GM23338 (cell line): ENCODE data around the gene FER. TPM values are rescaled to one million over a fixed set of nuclear protein-coding genes. Genes with fewer than 3 reads are reported as not detected.

Experiments
- ATAC-seq: fragments of 200-7000 bp; cut with Tn5 transposase; 3 replicates; pipeline ENCODE4 v1.9.1; 2020
- DNase-seq: peaks from one replicate; pipeline ENCODE4 v3.0.0-alpha.2; 2015; ENCODE audit warnings: low spot score
- H2AFZ ChIP-seq: fragments of 200-600 bp; sonication (generic); 2 replicates; pipeline ENCODE4 v1.8.0; 2016; ENCODE audit warnings: antibody characterized with exemption, mild to moderate bottlenecking, moderate library complexity
- H3F3A ChIP-seq: fragments of 200-600 bp; sonication (generic); replicated peaks from 2 replicates; pipeline ENCODE4 v1.8.0; 2017; ENCODE audit warnings: antibody characterized with exemption, mixed run types, low read depth
- H3K27ac ChIP-seq: fragments of 200-600 bp; sonication (generic); 2 replicates; pipeline ENCODE4 v1.6.1; 2016; ENCODE audit warnings: low read depth
- H3K27me3 ChIP-seq: fragments of 200-600 bp; sonication (generic); 2 replicates; pipeline ENCODE4 v1.8.0; 2016; ENCODE audit warnings: mild to moderate bottlenecking, mixed run types, moderate library complexity; ENCODE audit not compliant: insufficient read depth
- H3K36me3 ChIP-seq: fragments of 200-600 bp; sonication (generic); 2 replicates; pipeline ENCODE4 v1.8.0; 2016; ENCODE audit warnings: mild to moderate bottlenecking; ENCODE audit not compliant: insufficient read depth
- H3K4me1 ChIP-seq: fragments of 200-600 bp; sonication (generic); 2 replicates; pipeline ENCODE4 v1.8.0; 2016; ENCODE audit warnings: mild to moderate bottlenecking, moderate library complexity; ENCODE audit not compliant: insufficient read depth
- H3K4me2 ChIP-seq: fragments of 200-600 bp; sonication (generic); 2 replicates; pipeline ENCODE4 v1.7.1; 2017; ENCODE audit warnings: mixed run types
- H3K4me3 ChIP-seq: fragments of 200-600 bp; sonication (generic); 2 replicates; pipeline ENCODE4 v1.6.1; 2016; ENCODE audit warnings: mixed run types
- H3K79me2 ChIP-seq: fragments of 200-600 bp; sonication (generic); replicated peaks from 2 replicates; pipeline ENCODE4 v1.8.0; 2017; ENCODE audit warnings: mild to moderate bottlenecking; ENCODE audit not compliant: insufficient read depth
- H3K9me2 ChIP-seq: fragments of 200-600 bp; sonication (generic); 2 replicates; pipeline ENCODE4 v1.8.0; 2017; ENCODE audit not compliant: insufficient read depth
- H4K20me1 ChIP-seq: fragments of 200-600 bp; sonication (generic); replicated peaks from 2 replicates; pipeline ENCODE4 v1.8.0; 2017; ENCODE audit warnings: mild to moderate bottlenecking; ENCODE audit not compliant: insufficient read depth
- H3K27ac Mint-ChIP-seq: 2 replicates; pipeline ENCODE4 v1.8.0; 2020; ENCODE audit warnings: inconsistent platforms, mild to moderate bottlenecking, moderate library complexity, mixed read lengths
- H3K27me3 Mint-ChIP-seq: 3 replicates; pipeline ENCODE4 v1.8.0; 2022; ENCODE audit warnings: low read depth, mild to moderate bottlenecking, moderate library complexity, mixed read lengths, inconsistent platforms; ENCODE audit not compliant: insufficient read depth, poor library complexity
- H3K36me3 Mint-ChIP-seq: 3 replicates; pipeline ENCODE4 v1.8.0; 2021; ENCODE audit warnings: low read depth, mild to moderate bottlenecking, inconsistent platforms, moderate library complexity, mixed read lengths
- H3K4me1 Mint-ChIP-seq: 3 replicates; pipeline ENCODE4 v1.8.0; 2020; ENCODE audit warnings: mild to moderate bottlenecking, inconsistent platforms, mixed read lengths
- H3K4me3 Mint-ChIP-seq: 3 replicates; pipeline ENCODE4 v1.8.0; 2021; ENCODE audit warnings: moderate library complexity, mild to moderate bottlenecking, inconsistent platforms, mixed read lengths
- H3K9me3 Mint-ChIP-seq: 3 replicates; pipeline ENCODE4 v1.8.0; 2020; ENCODE audit warnings: moderate library complexity, mild to moderate bottlenecking, inconsistent platforms, mixed read lengths
- CREB1 ChIP-seq: fragments of 250-450 bp; sonication (Bioruptor Pico); IDR thresholded peaks from 2 replicates; pipeline ENCODE4 v1.5.0; 2020; ENCODE audit warnings: low read depth, mild to moderate bottlenecking, moderate library complexity
- EZH2 ChIP-seq: fragments of 200-600 bp; sonication (generic); IDR thresholded peaks from one replicate; pipeline ENCODE4 v1.8.0; 2017; ENCODE audit warnings: antibody characterized with exemption, mild to moderate bottlenecking, low read depth; ENCODE audit not compliant: unreplicated experiment
- NANOG ChIP-seq: IDR thresholded peaks from 2 replicates; pipeline ENCODE4 v1.6.1; 2016; ENCODE audit warnings: antibody characterized with exemption, borderline replicate concordance
- POLR2AphosphoS5 ChIP-seq: IDR thresholded peaks from 2 replicates; pipeline ENCODE4 v1.6.1; 2016; ENCODE audit warnings: antibody characterized with exemption, low read depth
- ZNF114 ChIP-seq: fragments of 250-450 bp; sonication (Bioruptor Pico); IDR thresholded peaks from 2 replicates; pipeline ENCODE4 v1.5.0; 2020; ENCODE audit warnings: mild to moderate bottlenecking, moderate library complexity
- polyA plus RNA-seq: library from polyadenylated mRNA; unstranded; fragments of >200 nt; fragmentation: Nextera tagmentation; extraction: Ambion mirVana; gene quantifications from 2 replicates; pipeline ENCODE4 v1.2.1, GENCODE V29; 2016
- total RNA-seq: library from RNA; depleted of rRNA; stranded (reverse); fragments of >200 nt; shearing (Covaris generic); gene quantifications from 2 replicates; pipeline ENCODE4 v1.2.3, GENCODE V29; 2014
- TF ChIP-seq, protein P1 (sequence below), 2 experiments: fragments of 200-600 bp in 1 of 2; sonication (generic) in 1 of 2; conservative IDR thresholded peaks; 2 replicates each; pipeline versions ENCODE4 v1.5.1 to v1.6.1; 2016 to 2017; ENCODE audit warnings: antibody characterized with exemption in 2 of 2, low read depth in 2 of 2, mild to moderate bottlenecking in 2 of 2, moderate library complexity in 1 of 2
- TF ChIP-seq, protein P2 (sequence below): IDR thresholded peaks from 2 replicates; pipeline ENCODE4 v1.6.1; 2016; ENCODE audit warnings: antibody characterized with exemption
- TF ChIP-seq, protein P3 (sequence below): fragments of 250-450 bp; sonication (Bioruptor Pico); IDR thresholded peaks from 2 replicates; pipeline ENCODE4 v1.5.0; 2020; ENCODE audit warnings: mild to moderate bottlenecking, moderate library complexity

The FER gene
- total and polyA plus RNA-seq, 2 experiments from 2014 or later = 17.4 to 34.8 TPM

DNA sequence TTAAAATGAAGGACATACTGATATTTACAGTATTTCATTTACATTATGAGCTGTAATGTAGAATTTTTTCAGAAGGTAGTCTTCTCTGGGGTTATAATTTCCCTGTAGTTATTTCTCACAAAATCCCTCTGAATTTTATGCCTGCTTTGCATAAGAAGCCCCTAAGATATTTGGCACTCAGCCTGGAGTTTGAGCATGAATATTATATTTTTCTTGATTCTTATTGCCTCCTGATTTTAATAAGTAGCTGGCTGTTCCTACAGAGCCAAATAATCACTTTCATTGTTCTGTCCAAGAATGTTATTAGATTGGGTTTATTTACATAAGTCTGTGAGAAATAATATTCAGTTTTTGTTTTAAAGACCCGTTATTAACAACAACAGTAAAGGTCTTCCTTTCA is 195.0 kb downstream of the FER start (continued):
- TF ChIP-seq ZNF114 (CRISPR knock-in tag) = no peak
- no peak for TF ChIP-seq EZH2
- TF ChIP-seq, protein P1, sequence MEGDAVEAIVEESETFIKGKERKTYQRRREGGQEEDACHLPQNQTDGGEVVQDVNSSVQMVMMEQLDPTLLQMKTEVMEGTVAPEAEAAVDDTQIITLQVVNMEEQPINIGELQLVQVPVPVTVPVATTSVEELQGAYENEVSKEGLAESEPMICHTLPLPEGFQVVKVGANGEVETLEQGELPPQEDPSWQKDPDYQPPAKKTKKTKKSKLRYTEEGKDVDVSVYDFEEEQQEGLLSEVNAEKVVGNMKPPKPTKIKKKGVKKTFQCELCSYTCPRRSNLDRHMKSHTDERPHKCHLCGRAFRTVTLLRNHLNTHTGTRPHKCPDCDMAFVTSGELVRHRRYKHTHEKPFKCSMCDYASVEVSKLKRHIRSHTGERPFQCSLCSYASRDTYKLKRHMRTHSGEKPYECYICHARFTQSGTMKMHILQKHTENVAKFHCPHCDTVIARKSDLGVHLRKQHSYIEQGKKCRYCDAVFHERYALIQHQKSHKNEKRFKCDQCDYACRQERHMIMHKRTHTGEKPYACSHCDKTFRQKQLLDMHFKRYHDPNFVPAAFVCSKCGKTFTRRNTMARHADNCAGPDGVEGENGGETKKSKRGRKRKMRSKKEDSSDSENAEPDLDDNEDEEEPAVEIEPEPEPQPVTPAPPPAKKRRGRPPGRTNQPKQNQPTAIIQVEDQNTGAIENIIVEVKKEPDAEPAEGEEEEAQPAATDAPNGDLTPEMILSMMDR (conservative IDR thresholded peaks at IDR 0.05; ENCODE audit: low read depth in 2 of 2) = no peak
- no peak for TF ChIP-seq POLR2AphosphoS5
- TF ChIP-seq CREB1 (CRISPR knock-in tag) = no peak

DNA sequence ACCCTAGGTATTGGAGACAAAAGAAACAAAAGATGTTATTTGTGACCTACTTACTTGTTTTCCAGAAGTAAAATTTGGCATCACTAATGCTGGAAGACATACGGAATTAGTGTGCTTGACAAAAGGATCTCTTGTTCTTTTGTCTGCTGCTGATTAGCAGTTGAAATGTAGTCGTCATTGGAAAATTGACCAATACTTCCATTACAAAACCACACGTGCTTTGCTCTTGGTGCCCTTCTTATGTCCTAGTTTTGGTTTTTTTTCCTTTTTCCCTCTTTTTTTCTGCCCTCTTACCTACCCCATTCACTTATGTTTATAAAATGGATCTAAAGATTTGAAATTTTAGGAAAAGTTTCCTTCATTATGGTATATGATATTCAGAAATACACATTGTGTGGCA is 197.4 kb downstream of the FER start:
- Histone ChIP-seq H2AFZ (no peak overlapping the region), H4K20me1 (no peaks in the 10 kb centered on the region), H3K36me3 (no peaks in the 10 kb centered on the region), H3K9me2 (0 out of 2 replicates have a peak, but pooled peaks cover 4% of the 10 kb centered on the region), H3K79me2 (no peaks in the 10 kb centered on the region), H3K4me1 (peaks cover 56% of the 10 kb centered on the region), H3K27me3 (no peaks in the 10 kb centered on the region), H3K27ac (peak overlapping the region; percentile 47), H3F3A (no peaks in the 10 kb centered on the region), H3K4me2 (peak overlapping the region; percentile 19; the same call in 1 of the 2 replicates), H3K4me3 (no peak overlapping the region)
- DNase-seq = peak; percentile 27
- H3K27me3 Mint-ChIP-seq = no peaks in the 10 kb centered on the region
- ATAC-seq = peak; percentile 40; the same call in 1 of the 3 replicates
- peak overlapping the region; percentile 86 for H3K27ac Mint-ChIP-seq
- no peak overlapping the region for H3K4me3 Mint-ChIP-seq
- H3K4me1 Mint-ChIP-seq = peaks cover 39% of the 10 kb centered on the region
- TF ChIP-seq CREB1 (CRISPR knock-in tag) (peak; percentile 39; the same call in 1 of the 2 replicates), NANOG (peak; percentile 79), EZH2 (no peak)
- TF ChIP-seq, protein P2, sequence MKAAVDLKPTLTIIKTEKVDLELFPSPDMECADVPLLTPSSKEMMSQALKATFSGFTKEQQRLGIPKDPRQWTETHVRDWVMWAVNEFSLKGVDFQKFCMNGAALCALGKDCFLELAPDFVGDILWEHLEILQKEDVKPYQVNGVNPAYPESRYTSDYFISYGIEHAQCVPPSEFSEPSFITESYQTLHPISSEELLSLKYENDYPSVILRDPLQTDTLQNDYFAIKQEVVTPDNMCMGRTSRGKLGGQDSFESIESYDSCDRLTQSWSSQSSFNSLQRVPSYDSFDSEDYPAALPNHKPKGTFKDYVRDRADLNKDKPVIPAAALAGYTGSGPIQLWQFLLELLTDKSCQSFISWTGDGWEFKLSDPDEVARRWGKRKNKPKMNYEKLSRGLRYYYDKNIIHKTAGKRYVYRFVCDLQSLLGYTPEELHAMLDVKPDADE = no peak
- no peaks in the 10 kb centered on the region for H3K9me3 Mint-ChIP-seq
- no peaks in the 10 kb centered on the region for H3K36me3 Mint-ChIP-seq

DNA sequence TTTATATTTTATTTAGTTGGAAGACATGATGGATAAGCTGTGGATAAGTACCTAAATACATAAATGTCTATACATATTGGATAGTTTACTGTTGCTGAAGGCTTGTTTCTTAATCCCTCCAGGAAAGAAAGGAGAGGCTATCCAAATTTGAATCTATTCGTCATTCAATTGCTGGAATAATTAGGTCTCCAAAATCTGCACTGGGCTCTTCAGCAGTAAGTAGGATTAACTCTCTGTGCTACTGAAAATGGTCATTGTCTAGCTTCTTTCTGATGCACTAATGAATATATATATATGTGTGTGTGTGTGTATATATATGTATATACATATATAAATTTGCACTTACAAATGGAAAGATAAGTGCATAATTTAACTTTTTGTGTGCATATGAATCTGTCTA is 198.3 kb downstream of the FER start:
- no peak overlapping the region for H2AFZ ChIP-seq
- H3K79me2 ChIP-seq = no peaks in the 10 kb centered on the region
- H3K27me3 Mint-ChIP-seq = no peaks in the 10 kb centered on the region
- ATAC-seq = no peak
- peaks cover 57% of the 10 kb centered on the region for H3K4me1 ChIP-seq
- no peaks in the 10 kb centered on the region for H3F3A ChIP-seq
- peaks cover 39% of the 10 kb centered on the region for H3K4me1 Mint-ChIP-seq
- H3K36me3 ChIP-seq = no peaks in the 10 kb centered on the region
- H3K27ac Mint-ChIP-seq = no peak overlapping the region
- H3K9me3 Mint-ChIP-seq = no peaks in the 10 kb centered on the region
- 0 out of 2 replicates have a peak overlapping the region, but pooled peaks have one; percentile 47 for H3K27ac ChIP-seq
- H3K4me3 Mint-ChIP-seq = no peak overlapping the region
- no peaks in the 10 kb centered on the region for H3K36me3 Mint-ChIP-seq
- no peaks in the 10 kb centered on the region for H3K27me3 ChIP-seq
- H3K4me3 ChIP-seq = no peak overlapping the region
- 0 out of 2 replicates have a peak overlapping the region, but pooled peaks have one; percentile 19 for H3K4me2 ChIP-seq
- 0 out of 2 replicates have a peak, but pooled peaks cover 4% of the 10 kb centered on the region for H3K9me2 ChIP-seq
- no peaks in the 10 kb centered on the region for H4K20me1 ChIP-seq
- no peak for DNase-seq
- TF ChIP-seq, protein P3, sequence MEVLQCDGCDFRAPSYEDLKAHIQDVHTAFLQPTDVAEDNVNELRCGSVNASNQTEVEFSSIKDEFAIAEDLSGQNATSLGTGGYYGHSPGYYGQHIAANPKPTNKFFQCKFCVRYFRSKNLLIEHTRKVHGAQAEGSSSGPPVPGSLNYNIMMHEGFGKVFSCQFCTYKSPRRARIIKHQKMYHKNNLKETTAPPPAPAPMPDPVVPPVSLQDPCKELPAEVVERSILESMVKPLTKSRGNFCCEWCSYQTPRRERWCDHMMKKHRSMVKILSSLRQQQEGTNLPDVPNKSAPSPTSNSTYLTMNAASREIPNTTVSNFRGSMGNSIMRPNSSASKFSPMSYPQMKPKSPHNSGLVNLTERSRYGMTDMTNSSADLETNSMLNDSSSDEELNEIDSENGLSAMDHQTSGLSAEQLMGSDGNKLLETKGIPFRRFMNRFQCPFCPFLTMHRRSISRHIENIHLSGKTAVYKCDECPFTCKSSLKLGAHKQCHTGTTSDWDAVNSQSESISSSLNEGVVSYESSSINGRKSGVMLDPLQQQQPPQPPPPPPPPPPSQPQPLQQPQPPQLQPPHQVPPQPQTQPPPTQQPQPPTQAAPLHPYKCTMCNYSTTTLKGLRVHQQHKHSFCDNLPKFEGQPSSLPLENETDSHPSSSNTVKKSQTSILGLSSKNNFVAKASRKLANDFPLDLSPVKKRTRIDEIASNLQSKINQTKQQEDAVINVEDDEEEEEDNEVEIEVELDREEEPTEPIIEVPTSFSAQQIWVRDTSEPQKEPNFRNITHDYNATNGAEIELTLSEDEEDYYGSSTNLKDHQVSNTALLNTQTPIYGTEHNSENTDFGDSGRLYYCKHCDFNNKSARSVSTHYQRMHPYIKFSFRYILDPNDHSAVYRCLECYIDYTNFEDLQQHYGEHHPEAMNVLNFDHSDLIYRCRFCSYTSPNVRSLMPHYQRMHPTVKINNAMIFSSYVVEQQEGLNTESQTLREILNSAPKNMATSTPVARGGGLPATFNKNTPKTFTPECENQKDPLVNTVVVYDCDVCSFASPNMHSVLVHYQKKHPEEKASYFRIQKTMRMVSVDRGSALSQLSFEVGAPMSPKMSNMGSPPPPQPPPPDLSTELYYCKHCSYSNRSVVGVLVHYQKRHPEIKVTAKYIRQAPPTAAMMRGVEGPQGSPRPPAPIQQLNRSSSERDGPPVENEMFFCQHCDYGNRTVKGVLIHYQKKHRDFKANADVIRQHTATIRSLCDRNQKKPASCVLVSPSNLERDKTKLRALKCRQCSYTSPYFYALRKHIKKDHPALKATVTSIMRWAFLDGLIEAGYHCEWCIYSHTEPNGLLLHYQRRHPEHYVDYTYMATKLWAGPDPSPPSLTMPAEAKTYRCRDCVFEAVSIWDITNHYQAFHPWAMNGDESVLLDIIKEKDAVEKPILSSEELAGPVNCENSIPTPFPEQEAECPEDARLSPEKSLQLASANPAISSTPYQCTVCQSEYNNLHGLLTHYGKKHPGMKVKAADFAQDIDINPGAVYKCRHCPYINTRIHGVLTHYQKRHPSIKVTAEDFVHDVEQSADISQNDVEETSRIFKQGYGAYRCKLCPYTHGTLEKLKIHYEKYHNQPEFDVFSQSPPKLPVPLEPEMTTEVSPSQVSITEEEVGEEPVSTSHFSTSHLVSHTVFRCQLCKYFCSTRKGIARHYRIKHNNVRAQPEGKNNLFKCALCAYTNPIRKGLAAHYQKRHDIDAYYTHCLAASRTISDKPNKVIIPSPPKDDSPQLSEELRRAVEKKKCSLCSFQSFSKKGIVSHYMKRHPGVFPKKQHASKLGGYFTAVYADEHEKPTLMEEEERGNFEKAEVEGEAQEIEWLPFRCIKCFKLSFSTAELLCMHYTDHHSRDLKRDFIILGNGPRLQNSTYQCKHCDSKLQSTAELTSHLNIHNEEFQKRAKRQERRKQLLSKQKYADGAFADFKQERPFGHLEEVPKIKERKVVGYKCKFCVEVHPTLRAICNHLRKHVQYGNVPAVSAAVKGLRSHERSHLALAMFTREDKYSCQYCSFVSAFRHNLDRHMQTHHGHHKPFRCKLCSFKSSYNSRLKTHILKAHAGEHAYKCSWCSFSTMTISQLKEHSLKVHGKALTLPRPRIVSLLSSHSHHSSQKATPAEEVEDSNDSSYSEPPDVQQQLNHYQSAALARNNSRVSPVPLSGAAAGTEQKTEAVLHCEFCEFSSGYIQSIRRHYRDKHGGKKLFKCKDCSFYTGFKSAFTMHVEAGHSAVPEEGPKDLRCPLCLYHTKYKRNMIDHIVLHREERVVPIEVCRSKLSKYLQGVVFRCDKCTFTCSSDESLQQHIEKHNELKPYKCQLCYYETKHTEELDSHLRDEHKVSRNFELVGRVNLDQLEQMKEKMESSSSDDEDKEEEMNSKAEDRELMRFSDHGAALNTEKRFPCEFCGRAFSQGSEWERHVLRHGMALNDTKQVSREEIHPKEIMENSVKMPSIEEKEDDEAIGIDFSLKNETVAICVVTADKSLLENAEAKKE (CRISPR knock-in tag) = no peak
- TF ChIP-seq, protein P2 = no peak
